ENCODE measurements around the gene CDH9.

DNA sequence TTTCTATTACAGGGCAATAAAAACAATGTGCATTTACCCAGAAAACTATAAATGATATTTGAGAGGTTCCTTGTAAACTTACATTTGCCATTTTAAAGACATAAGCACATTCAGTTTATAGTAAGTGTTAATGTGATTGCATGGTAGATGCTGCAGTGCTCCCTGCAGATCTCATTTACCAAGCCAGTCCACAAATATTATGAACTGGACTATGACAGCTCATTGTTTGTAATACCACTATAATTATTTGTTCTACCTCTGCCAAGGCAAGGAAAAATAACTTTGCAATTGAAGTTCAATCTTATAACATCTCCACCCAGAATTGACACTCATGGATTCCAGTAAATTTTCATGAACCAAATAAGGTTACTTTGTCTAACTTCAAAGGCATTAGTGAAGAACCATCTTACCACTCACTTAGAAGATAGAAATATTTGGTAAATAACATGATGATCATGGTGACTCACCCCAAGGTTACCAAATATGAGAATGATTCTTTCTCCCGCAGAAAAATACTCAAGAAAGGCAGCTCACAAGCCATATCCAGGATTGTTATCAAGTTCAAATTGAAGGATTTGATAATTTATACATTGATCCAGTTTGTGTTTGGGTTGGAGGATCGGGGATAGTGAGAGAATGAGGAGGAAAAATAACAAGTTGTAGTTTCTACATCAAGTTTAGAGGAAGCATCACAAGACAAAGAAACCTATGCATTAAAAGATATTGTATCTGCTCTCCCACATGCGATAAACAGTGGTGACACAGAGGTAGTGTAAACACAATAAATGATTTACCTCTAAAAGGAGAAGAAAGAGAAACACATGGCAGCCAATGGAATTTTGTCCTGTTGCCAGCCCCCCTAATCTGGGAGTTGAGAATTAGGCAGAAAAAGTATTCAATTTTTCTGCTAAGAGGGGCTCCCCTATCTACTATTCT lies 29.5 kb downstream of the CDH9 start:
- TF ChIP-seq, protein P1, sequence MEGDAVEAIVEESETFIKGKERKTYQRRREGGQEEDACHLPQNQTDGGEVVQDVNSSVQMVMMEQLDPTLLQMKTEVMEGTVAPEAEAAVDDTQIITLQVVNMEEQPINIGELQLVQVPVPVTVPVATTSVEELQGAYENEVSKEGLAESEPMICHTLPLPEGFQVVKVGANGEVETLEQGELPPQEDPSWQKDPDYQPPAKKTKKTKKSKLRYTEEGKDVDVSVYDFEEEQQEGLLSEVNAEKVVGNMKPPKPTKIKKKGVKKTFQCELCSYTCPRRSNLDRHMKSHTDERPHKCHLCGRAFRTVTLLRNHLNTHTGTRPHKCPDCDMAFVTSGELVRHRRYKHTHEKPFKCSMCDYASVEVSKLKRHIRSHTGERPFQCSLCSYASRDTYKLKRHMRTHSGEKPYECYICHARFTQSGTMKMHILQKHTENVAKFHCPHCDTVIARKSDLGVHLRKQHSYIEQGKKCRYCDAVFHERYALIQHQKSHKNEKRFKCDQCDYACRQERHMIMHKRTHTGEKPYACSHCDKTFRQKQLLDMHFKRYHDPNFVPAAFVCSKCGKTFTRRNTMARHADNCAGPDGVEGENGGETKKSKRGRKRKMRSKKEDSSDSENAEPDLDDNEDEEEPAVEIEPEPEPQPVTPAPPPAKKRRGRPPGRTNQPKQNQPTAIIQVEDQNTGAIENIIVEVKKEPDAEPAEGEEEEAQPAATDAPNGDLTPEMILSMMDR (IDR thresholded peaks at IDR 0.05; ENCODE audit: insufficient read depth, low read length, poor library complexity, severe bottlenecking): no peak
- no peak for TF ChIP-seq EZH2phosphoT487 (conservative IDR thresholded peaks at IDR 0.05; ENCODE audit: low read length)

All from SU-DHL-6 (cell line).